ENCODE data around the gene AKAP10. TPM values are rescaled to one million over a fixed set of nuclear protein-coding genes. Genes with fewer than 3 reads are reported as not detected.
A peak's percentile ranks its signal among the peaks of the same experiment; 100 is the strongest.

The AKAP10 gene
- total and polyA plus RNA-seq, 2 of the 4 experiments (the other 2 are of a cell fraction), result 12.7 to 18.6 TPM

DNA sequence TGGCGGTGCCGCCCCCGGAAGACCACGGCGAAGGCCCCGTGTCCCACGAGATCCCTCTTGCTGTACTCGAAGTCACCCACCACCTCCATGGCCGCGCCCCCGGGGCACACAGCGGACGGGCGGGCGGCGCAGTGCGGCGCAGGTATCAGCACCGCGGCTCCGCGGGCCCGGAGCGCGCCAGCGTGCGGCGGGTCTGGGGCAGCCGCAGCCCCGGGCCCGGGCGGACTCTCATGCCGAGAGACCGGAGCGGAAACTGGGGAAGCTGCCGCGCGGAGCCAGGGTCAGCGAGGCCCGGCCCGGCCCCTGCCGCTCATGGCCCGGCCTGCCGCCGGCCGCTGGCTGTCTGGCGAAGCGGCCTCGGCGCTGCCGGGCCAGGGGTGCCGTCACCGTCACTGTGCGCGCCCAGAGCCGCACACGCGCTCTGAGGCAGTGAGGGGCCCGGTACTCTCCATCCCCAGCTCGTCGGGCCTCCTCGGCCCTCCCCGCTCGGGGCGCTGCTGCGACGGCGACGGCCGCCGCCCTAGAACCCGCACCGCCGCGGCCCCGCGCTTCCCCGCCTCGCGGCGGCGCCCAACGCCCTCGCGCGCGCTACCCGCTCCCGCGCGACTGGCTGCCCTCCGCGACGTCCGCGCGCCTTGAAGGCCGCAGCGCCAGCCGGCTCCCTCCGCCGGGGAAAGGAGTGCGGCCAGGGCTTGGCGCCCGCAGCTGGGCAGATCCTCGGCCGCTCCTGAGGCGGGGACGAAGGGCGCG, 110.1 kb downstream of the AKAP10 start, which contains the start of gene ULK2:
Gene ULK2 (minus strand): TSS at position 608 of the 750 bp plus-strand sequence. CDS start 519 bp downstream, at position 89.
- peak; percentile 69 for DNase-seq
- Histone ChIP-seq H3K56ac (ENCODE audit: extremely low read depth, insufficient read depth, low read length) (peak within 1 kb of the TSS; percentile 16; the same call in 1 of the 2 replicates), H2BK5ac (ENCODE audit: low read depth, low read length, poor library complexity, severe bottlenecking) (peak within 1 kb of the TSS; percentile 42), H3K4me2 (ENCODE audit: low read depth, low read length) (peak within 1 kb of the TSS; percentile 99), H3K9me3 (ENCODE audit: control insufficient read depth, insufficient read depth, low read length) (no peaks in the 10 kb centered on the region), H3K36me3 (ENCODE audit: control insufficient read depth, insufficient read depth, low read length) (peaks cover 2% of the 10 kb centered on the region; the same call in 1 of the 2 replicates), H3K27me3 (ENCODE audit: control insufficient read depth, insufficient read depth, low read length) (no peaks in the 10 kb centered on the region), H2BK120ac (ENCODE audit: low read depth, low read length) (peak within 1 kb of the TSS; percentile 65), H4K8ac (ENCODE audit: low read depth in 2 of 2, low read length in 2 of 2) (peak within 1 kb of the TSS; percentile 61 to 90; a peak in 3 of 4 replicates), H2AK5ac (ENCODE audit: low read depth, low read length) (no peak within 1 kb of the TSS), H2AK9ac (replicated peaks; ENCODE audit: low read depth, low read length, poor library complexity) (peak within 1 kb of the TSS; percentile 22), H4K91ac (ENCODE audit: insufficient read depth, low read depth, low read length) (peak within 1 kb of the TSS; percentile 73), H3K23ac (ENCODE audit: low read depth, low read length) (peak within 1 kb of the TSS; percentile 38; the same call in 1 of the 2 replicates), H3K18ac (ENCODE audit: low read depth, low read length) (peak within 1 kb of the TSS; percentile 58; the same call in 1 of the 2 replicates), H3K14ac (replicated peaks; ENCODE audit: low read depth, low read length) (peak within 1 kb of the TSS; percentile 41; the same call in 1 of the 2 replicates), H3K9ac (ENCODE audit: low read depth, low read length) (peak within 1 kb of the TSS; percentile 82), H3K4me3 (ENCODE audit: insufficient read depth, low read depth, low read length) (peak within 1 kb of the TSS; percentile 66), H3K9me1 (ENCODE audit: insufficient read depth, low read length) (no peaks in the 10 kb centered on the region; the same call in 1 of the 2 replicates), H3K4me1 (ENCODE audit: control insufficient read depth, insufficient read depth, low read length) (no peaks in the 10 kb centered on the region), H4K5ac (ENCODE audit: low read depth, low read length) (peak within 1 kb of the TSS; percentile 79), H2BK15ac (ENCODE audit: low read depth, low read length) (no peak within 1 kb of the TSS; the same call in 2 of the 3 replicates), H3K4ac (ENCODE audit: low read depth, low read length) (peak within 1 kb of the TSS; percentile 73), H4K20me1 (ENCODE audit: insufficient read depth, low read length) (no peaks in the 10 kb centered on the region), H2AFZ (replicated peaks; ENCODE audit: low read length, poor library complexity) (peak within 1 kb of the TSS; percentile 95), H3K27ac (ENCODE audit: insufficient read depth, low read length) (peak within 1 kb of the TSS; percentile 56), H2BK20ac (ENCODE audit: low read depth, low read length) (peak within 1 kb of the TSS; percentile 40; the same call in 1 of the 2 replicates), H3K79me1 (ENCODE audit: low read depth in 1 of 2, low read length in 2 of 2) (peaks cover 6% of the 10 kb centered on the region in 2 experiments)
- CTCF ChIA-PET, result interaction anchor here (0.5 to 1.6 kb wide), 3 partner anchors 10 to 141 kb away, joined by 3 read pairs; no protein-coding TSS in a partner anchor
- 1% methylated on average over 11 of the region's 111 CpGs; no CpG with 5 or more reads in 1 of the 2 experiments for WGBS, 2 experiments (ENCODE audit: extremely low coverage in 2 of 2, insufficient read length in 1 of 2)
- BruUV-seq (replicated peaks), result no TSS peak
- TF ChIP-seq POLR2A (IDR thresholded peaks at IDR 0.05; ENCODE audit: low read depth, low read length), result peak; percentile 83
- TF ChIP-seq, protein P1, sequence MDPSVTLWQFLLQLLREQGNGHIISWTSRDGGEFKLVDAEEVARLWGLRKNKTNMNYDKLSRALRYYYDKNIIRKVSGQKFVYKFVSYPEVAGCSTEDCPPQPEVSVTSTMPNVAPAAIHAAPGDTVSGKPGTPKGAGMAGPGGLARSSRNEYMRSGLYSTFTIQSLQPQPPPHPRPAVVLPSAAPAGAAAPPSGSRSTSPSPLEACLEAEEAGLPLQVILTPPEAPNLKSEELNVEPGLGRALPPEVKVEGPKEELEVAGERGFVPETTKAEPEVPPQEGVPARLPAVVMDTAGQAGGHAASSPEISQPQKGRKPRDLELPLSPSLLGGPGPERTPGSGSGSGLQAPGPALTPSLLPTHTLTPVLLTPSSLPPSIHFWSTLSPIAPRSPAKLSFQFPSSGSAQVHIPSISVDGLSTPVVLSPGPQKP (IDR thresholded peaks at IDR 0.05; ENCODE audit: borderline replicate concordance, low read depth, low read length), result no peak
- peak; percentile 72; the same call in 1 of the 2 replicates for TF ChIP-seq MAZ (IDR thresholded peaks at IDR 0.05; ENCODE audit: borderline replicate concordance, low read depth, low read length)
- 0 out of 2 replicates have a peak, but pooled peaks have one; percentile 22 for TF ChIP-seq SMC3 (IDR thresholded peaks at IDR 0.05; ENCODE audit: low read depth, low read length)
- TF ChIP-seq, protein P2, sequence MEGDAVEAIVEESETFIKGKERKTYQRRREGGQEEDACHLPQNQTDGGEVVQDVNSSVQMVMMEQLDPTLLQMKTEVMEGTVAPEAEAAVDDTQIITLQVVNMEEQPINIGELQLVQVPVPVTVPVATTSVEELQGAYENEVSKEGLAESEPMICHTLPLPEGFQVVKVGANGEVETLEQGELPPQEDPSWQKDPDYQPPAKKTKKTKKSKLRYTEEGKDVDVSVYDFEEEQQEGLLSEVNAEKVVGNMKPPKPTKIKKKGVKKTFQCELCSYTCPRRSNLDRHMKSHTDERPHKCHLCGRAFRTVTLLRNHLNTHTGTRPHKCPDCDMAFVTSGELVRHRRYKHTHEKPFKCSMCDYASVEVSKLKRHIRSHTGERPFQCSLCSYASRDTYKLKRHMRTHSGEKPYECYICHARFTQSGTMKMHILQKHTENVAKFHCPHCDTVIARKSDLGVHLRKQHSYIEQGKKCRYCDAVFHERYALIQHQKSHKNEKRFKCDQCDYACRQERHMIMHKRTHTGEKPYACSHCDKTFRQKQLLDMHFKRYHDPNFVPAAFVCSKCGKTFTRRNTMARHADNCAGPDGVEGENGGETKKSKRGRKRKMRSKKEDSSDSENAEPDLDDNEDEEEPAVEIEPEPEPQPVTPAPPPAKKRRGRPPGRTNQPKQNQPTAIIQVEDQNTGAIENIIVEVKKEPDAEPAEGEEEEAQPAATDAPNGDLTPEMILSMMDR (conservative IDR thresholded peaks at IDR 0.05; ENCODE audit: low read depth, low read length), result peak; percentile 37
- no peak for TF ChIP-seq MAFK (IDR thresholded peaks at IDR 0.05; ENCODE audit: low read depth, low read length)
- no peak for TF ChIP-seq CHD1 (IDR thresholded peaks at IDR 0.05; ENCODE audit: low read depth, low read length)
- TF ChIP-seq, protein P3, sequence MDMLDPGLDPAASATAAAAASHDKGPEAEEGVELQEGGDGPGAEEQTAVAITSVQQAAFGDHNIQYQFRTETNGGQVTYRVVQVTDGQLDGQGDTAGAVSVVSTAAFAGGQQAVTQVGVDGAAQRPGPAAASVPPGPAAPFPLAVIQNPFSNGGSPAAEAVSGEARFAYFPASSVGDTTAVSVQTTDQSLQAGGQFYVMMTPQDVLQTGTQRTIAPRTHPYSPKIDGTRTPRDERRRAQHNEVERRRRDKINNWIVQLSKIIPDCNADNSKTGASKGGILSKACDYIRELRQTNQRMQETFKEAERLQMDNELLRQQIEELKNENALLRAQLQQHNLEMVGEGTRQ (IDR thresholded peaks at IDR 0.05; ENCODE audit: low read depth, low read length), result no peak
- peak; percentile 20; the same call in 1 of the 2 replicates for TF ChIP-seq RAD21 (IDR thresholded peaks at IDR 0.05; ENCODE audit: low read length)
- intact Hi-C loops (cut with micrococcal nuclease), result loop anchor here (5.0 kb wide), 1 partner anchor 40 kb away; no protein-coding TSS in a partner anchor
- in situ Hi-C loops (cut with MboI; ENCODE audit: low sequenced_read_pairs), result no loop called here
- ATAC-seq (ENCODE audit: low read depth), result peak; percentile 85
- dilution Hi-C loops (cut with HindIII; ENCODE audit: low sequenced_read_pairs, unreplicated experiment), result no loop called here
- POLR2A ChIA-PET (ENCODE audit: unreplicated experiment), result no interaction called here
